Measurements from ENCODE around the gene ATP23. TPM values are rescaled to one million over a fixed set of nuclear protein-coding genes. Genes with fewer than 3 reads are reported as not detected.

ATP23 gene
- total RNA-seq, 1 experiment from 2014 or later: 6.1 TPM

GRCh38 chr12:57992001-57992400, 50.6 kb downstream of the ATP23 start:
- POLR2A ChIA-PET: no interaction called here
- CTCF ChIA-PET: interaction anchor here (2.4 kb wide), 1 partner anchor 9 kb away, joined by 14 read pairs; no protein-coding TSS in a partner anchor
- no peak for TF ChIP-seq PRRX2 (CRISPR knock-in tag; IDR thresholded peaks at IDR 0.05)
- TF ChIP-seq RELA (CRISPR knock-in tag; IDR thresholded peaks at IDR 0.05; ENCODE audit: borderline replicate concordance): no peak
- no peak for ATAC-seq
- no peak overlapping the region for H3K27ac Mint-ChIP-seq
- peaks cover 9% of the 10 kb centered on the region for H3K36me3 Mint-ChIP-seq
- no peak for DNase-seq (ENCODE audit: low spot score)
- no peaks in the 10 kb centered on the region for H3K4me1 Mint-ChIP-seq
- H3K27me3 Mint-ChIP-seq (ENCODE audit: low read depth): peaks cover under 1% of the 10 kb centered on the region; the same call in 1 of the 2 replicates
- peaks cover 16% of the 10 kb centered on the region for H3K9me3 Mint-ChIP-seq
- no peak overlapping the region for H3K4me3 Mint-ChIP-seq

DNA sequence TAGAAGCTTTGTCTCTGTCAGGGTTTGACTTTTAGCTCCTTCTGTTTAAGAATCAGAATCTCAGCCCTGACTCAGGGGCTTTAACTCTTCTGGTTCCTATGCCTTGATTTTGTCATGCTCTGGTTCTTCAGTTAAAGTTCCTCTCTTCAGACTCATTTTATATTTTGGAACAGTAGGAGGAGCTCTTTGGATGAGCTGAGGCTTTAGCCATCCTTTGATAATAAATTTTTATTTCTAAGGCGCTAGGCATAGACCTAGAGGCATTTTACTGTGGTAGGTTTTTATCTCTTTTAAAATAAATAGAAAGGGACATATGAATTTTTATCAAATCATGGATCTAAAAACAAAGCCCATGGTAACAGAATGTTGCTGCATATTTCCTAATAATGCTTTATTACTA, 51.7 kb downstream of the ATP23 start:
- DNase-seq (ENCODE audit: low spot score): no peak
- H3K27me3 Mint-ChIP-seq (ENCODE audit: low read depth): peaks cover 6% of the 10 kb centered on the region; the same call in 1 of the 2 replicates
- H3K9me3 Mint-ChIP-seq: peaks cover 22% of the 10 kb centered on the region
- TF ChIP-seq ZNF317 (CRISPR knock-in tag; IDR thresholded peaks at IDR 0.05; ENCODE audit: borderline replicate concordance, low read depth) (no peak), NFATC4 (CRISPR knock-in tag; IDR thresholded peaks at IDR 0.05) (no peak), TCF7 (CRISPR knock-in tag; IDR thresholded peaks at IDR 0.05; ENCODE audit: low read depth) (no peak), KAT7 (CRISPR knock-in tag; IDR thresholded peaks at IDR 0.05; ENCODE audit: borderline replicate concordance) (no peak)
- TF ChIP-seq, protein P1, sequence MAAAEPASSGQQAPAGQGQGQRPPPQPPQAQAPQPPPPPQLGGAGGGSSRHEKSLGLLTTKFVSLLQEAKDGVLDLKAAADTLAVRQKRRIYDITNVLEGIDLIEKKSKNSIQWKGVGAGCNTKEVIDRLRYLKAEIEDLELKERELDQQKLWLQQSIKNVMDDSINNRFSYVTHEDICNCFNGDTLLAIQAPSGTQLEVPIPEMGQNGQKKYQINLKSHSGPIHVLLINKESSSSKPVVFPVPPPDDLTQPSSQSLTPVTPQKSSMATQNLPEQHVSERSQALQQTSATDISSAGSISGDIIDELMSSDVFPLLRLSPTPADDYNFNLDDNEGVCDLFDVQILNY (CRISPR knock-in tag; IDR thresholded peaks at IDR 0.05): no peak
- TF ChIP-seq, protein P2, sequence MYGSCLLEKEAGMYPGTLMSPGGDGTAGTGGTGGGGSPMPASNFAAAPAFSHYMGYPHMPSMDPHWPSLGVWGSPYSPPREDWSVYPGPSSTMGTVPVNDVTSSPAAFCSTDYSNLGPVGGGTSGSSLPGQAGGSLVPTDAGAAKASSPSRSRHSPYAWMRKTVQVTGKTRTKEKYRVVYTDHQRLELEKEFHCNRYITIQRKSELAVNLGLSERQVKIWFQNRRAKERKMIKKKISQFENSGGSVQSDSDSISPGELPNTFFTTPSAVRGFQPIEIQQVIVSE (CRISPR knock-in tag; IDR thresholded peaks at IDR 0.05; ENCODE audit: borderline replicate concordance): no peak
- TF ChIP-seq, protein P3, sequence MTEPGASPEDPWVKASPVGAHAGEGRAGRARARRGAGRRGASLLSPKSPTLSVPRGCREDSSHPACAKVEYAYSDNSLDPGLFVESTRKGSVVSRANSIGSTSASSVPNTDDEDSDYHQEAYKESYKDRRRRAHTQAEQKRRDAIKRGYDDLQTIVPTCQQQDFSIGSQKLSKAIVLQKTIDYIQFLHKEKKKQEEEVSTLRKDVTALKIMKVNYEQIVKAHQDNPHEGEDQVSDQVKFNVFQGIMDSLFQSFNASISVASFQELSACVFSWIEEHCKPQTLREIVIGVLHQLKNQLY (CRISPR knock-in tag; IDR thresholded peaks at IDR 0.05): no peak
- peak; percentile 51 for ATAC-seq
- ChIA-PET CTCF (interaction anchor here (1.1 to 2.4 kb wide), 4 partner anchors 10 to 451 kb away, joined by 3 to 14 read pairs (median 6); no protein-coding TSS in a partner anchor), POLR2A (no interaction called here)
- peaks cover 14% of the 10 kb centered on the region for H3K36me3 Mint-ChIP-seq
- H3K4me1 Mint-ChIP-seq: no peaks in the 10 kb centered on the region
- no peak overlapping the region for H3K4me3 Mint-ChIP-seq
- no peak overlapping the region for H3K27ac Mint-ChIP-seq

- ATAC-seq (no peak), DNase-seq (ENCODE audit: low spot score) (no peak)
- ChIA-PET CTCF (interaction anchor here (1.6 kb wide), 2 partner anchors 182 to 450 kb away, joined by 4 to 7 read pairs; no protein-coding TSS in a partner anchor), POLR2A (no interaction called here)
- H3K27ac Mint-ChIP-seq: no peak overlapping the region
- peaks cover 24% of the 10 kb centered on the region for H3K9me3 Mint-ChIP-seq
- peaks cover 16% of the 10 kb centered on the region for H3K36me3 Mint-ChIP-seq
- H3K4me3 Mint-ChIP-seq: no peak overlapping the region
- no peaks in the 10 kb centered on the region for H3K4me1 Mint-ChIP-seq
- TF ChIP-seq ATF2 (CRISPR knock-in tag; IDR thresholded peaks at IDR 0.05; ENCODE audit: borderline replicate concordance, low read depth) (no peak), RORB (CRISPR knock-in tag; IDR thresholded peaks at IDR 0.05) (no peak)
- TF ChIP-seq, protein P4, sequence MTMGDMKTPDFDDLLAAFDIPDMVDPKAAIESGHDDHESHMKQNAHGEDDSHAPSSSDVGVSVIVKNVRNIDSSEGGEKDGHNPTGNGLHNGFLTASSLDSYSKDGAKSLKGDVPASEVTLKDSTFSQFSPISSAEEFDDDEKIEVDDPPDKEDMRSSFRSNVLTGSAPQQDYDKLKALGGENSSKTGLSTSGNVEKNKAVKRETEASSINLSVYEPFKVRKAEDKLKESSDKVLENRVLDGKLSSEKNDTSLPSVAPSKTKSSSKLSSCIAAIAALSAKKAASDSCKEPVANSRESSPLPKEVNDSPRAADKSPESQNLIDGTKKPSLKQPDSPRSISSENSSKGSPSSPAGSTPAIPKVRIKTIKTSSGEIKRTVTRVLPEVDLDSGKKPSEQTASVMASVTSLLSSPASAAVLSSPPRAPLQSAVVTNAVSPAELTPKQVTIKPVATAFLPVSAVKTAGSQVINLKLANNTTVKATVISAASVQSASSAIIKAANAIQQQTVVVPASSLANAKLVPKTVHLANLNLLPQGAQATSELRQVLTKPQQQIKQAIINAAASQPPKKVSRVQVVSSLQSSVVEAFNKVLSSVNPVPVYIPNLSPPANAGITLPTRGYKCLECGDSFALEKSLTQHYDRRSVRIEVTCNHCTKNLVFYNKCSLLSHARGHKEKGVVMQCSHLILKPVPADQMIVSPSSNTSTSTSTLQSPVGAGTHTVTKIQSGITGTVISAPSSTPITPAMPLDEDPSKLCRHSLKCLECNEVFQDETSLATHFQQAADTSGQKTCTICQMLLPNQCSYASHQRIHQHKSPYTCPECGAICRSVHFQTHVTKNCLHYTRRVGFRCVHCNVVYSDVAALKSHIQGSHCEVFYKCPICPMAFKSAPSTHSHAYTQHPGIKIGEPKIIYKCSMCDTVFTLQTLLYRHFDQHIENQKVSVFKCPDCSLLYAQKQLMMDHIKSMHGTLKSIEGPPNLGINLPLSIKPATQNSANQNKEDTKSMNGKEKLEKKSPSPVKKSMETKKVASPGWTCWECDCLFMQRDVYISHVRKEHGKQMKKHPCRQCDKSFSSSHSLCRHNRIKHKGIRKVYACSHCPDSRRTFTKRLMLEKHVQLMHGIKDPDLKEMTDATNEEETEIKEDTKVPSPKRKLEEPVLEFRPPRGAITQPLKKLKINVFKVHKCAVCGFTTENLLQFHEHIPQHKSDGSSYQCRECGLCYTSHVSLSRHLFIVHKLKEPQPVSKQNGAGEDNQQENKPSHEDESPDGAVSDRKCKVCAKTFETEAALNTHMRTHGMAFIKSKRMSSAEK (CRISPR knock-in tag; IDR thresholded peaks at IDR 0.05; ENCODE audit: borderline replicate concordance): no peak
- H3K27me3 Mint-ChIP-seq (ENCODE audit: low read depth): peaks cover 6% of the 10 kb centered on the region
These were observed 52.5 kb downstream of the ATP23 start for GRCh38 chr12:57993834-57994233.

All from WTC11 (cell line).